Heart right ventricle (tissue), 16 donors: ENCODE measurements around the gene KCMF1. TPM values are rescaled to one million over a fixed set of nuclear protein-coding genes. Genes with fewer than 3 reads are reported as not detected.

ENCODE experiments used
- ATAC-seq, 8 donors: fragments of 200-7000 bp; cut with Tn5 transposase; one replicate each; pipeline ENCODE4 v1.9.1; 2020; ENCODE audit warnings: mild to moderate bottlenecking in 8 of 8, moderate library complexity in 8 of 8, moderate number of reproducible peaks in 1 of 8
- DNase-seq, 2 donors: peaks; one replicate each; pipeline ENCODE4 v3.0.0-alpha.2; 2020
- H3K27ac ChIP-seq, 10 donors: fragments of 200-600 bp; sonication (generic) in 2 of 10; one replicate each; pipeline versions ENCODE4 v1.5.0 to v1.8.0; 2020 to 2022; ENCODE audit warnings: mild to moderate bottlenecking in 3 of 10
- H3K27me3 ChIP-seq, 7 donors: fragments of 200-600 bp; one replicate each; pipeline ENCODE4 v1.8.0; 2021 to 2022; ENCODE audit warnings: mild to moderate bottlenecking in 2 of 7
- H3K36me3 ChIP-seq, 9 donors: fragments of 200-600 bp; sonication (generic) in 1 of 9; one replicate each; pipeline versions ENCODE4 v1.5.0 to v1.8.0; 2020 to 2022; ENCODE audit warnings: mild to moderate bottlenecking in 2 of 9
- H3K4me1 ChIP-seq, 9 donors: fragments of 200-600 bp; sonication (generic) in 1 of 9; one replicate each; pipeline versions ENCODE4 v1.5.0 to v1.8.0; 2020 to 2022; ENCODE audit warnings: mild to moderate bottlenecking in 4 of 9
- H3K4me3 ChIP-seq, 10 donors: fragments of 200-600 bp; sonication (generic) in 2 of 10; one replicate each; pipeline versions ENCODE4 v1.5.0 to v1.8.0; 2020 to 2022; ENCODE audit warnings: mild to moderate bottlenecking in 7 of 10, moderate library complexity in 2 of 10
- H3K9me3 ChIP-seq, 11 donors: fragments of 200-600 bp in 10 of 11; sonication (generic) in 2 of 11; one replicate each; pipeline versions ENCODE4 v1.5.0 to v1.8.0; 2013 to 2022; ENCODE audit warnings: mild to moderate bottlenecking in 2 of 11, control low read depth in 1 of 11, moderate library complexity in 1 of 11
- CTCF ChIP-seq, 9 donors: fragments of 200-600 bp; sonication (generic) in 2 of 9; IDR thresholded peaks; one replicate each; pipeline versions ENCODE4 v1.5.0 to v1.8.0; 2021 to 2022; ENCODE audit warnings: antibody characterized with exemption in 9 of 9, mild to moderate bottlenecking in 5 of 9, moderate library complexity in 1 of 9
- WGBS, 2 donors: extraction: QIAGEN DNeasy Blood & Tissue Kit; methylation state at CpG; one replicate each; pipeline ENCODE4 v1.1.7; 2013; ENCODE audit warnings: inconsistent platforms in 1 of 2; 5-methylcytosine and 5-hydroxymethylcytosine counted together
- intact Hi-C, 10 donors: fragments of 100-400 bp; cut with DNase I; formaldehyde crosslinking; loops; one replicate each; pipeline versions ENCODE4 v1.11.1 to v1.14.2; 2022
- polyA plus RNA-seq, 2 donors: library from polyadenylated mRNA; stranded (reverse); fragments of 200-250 nt; gene quantifications; one replicate each; pipeline ENCODE4 v1.2.3, GENCODE V29; 2013
- total RNA-seq, 10 donors: library from RNA; stranded (reverse); fragmentation: NEBNext Ultra II Directional in 3 of 10; extraction: Animal tissue kit (Norgen Biotek cat#: 25700) in 3 of 10; gene quantifications; one replicate each; pipeline versions ENCODE4 v1.2.1 to v1.2.4, GENCODE V29; 2021 to 2023
- donor health status: Arrhythmogenic right ventricular cardiomyopathy.
- donor health status: ischemic (EF 13 %, LVEDD 7.1; RV severe dilation, severe dysfunction).
- donor health status: healthy with polysubstance abuse.
- donor health status: DM: no; HTN: yes; CAD: no.
- donor health status: DM: no; HTN: no; CAD: no.
- donor health status: ischemic (EF 25% LVEDD 6.9; RV normal size, moderate dysfunction).
- donor health status: ischemic (EF 25% LVEDD 5.7; RV mildly dilated, moderate dysfunction).
- donor health status: healthy.
- donor health status: DM: yes; HTN: yes; CAD: no.
- donor health status: Ischemic cardiomyopathy.
- donor health status: ischemic (EF 35%, LVEDD 5.7; RV mildly dilated, moderate dysfunction).
- donor health status: nonischemic (EF 11% LVEDD 7.7; RV severe dilation, severe dysfunction).
- donor health status: DM: yes; HTN: yes; CAD: no.
- donor health status: PGD.
- donor health status: ischemic (EF 29% LVEDD 5.4; RV normal size, mild dysfunction).
- donor health status: nonischemic (EF 23%, LVEDD 6.1; RV moderate dilation, normal function).

The KCMF1 gene
- total and polyA plus RNA-seq, 12 donors, result 6.9 to 89.5 (median 79.8) TPM

- ATAC-seq (no peak), DNase-seq (no peak)
- 93 to 97% methylated on average over 2 of the region's 2 CpGs for WGBS, 2 donors
- Histone ChIP-seq H3K4me1 (peaks cover 15 to 97% (median 68%) of the 10 kb centered on the region in 9 donors), H3K36me3 (no peaks in the 10 kb centered on the region), H3K27me3 (no peaks in the 10 kb centered on the region), H3K4me3 (no peak overlapping the region), H3K9me3 (no peaks in the 10 kb centered on the region), H3K27ac (no peak overlapping the region)
- intact Hi-C loops, result no loop called here
- TF ChIP-seq CTCF (IDR thresholded peaks at IDR 0.05), result no peak
Observed at GRCh38 chr2:84989422-84989821, 18.5 kb downstream of the KCMF1 start.

GRCh38 chr2:84989927-84990326, 19.0 kb downstream of the KCMF1 start:
- WGBS, 2 donors, result 55 to 59% methylated on average over 1 of the region's 1 CpG
- Histone ChIP-seq H3K27me3 (no peaks in the 10 kb centered on the region), H3K4me3 (no peak overlapping the region), H3K4me1 (peaks cover 14 to 97% (median 71%) of the 10 kb centered on the region in 9 donors), H3K27ac (peak overlapping the region in 1 of 10 donors; percentile 43), H3K9me3 (no peaks in the 10 kb centered on the region), H3K36me3 (no peaks in the 10 kb centered on the region)
- TF ChIP-seq CTCF (IDR thresholded peaks at IDR 0.05), result no peak
- ATAC-seq (no peak), DNase-seq (no peak)
- intact Hi-C loops, result no loop called here

GRCh38 chr2:84991404-84992160, 20.6 kb downstream of the KCMF1 start:
- Histone ChIP-seq H3K9me3 (no peaks in the 10 kb centered on the region), H3K4me3 (no peak overlapping the region), H3K27me3 (no peaks in the 10 kb centered on the region), H3K27ac (peak overlapping the region in 2 of 10 donors; percentile 22 to 43), H3K36me3 (no peaks in the 10 kb centered on the region), H3K4me1 (peaks cover 11 to 96% (median 73%) of the 10 kb centered on the region in 9 donors)
- WGBS, 2 donors, result 36 to 44% methylated on average over 2 of the region's 2 CpGs
- DNase-seq (no peak), ATAC-seq (peak in 7 of 8 donors; percentile 23 to 66 (median 36))
- no peak for TF ChIP-seq CTCF (IDR thresholded peaks at IDR 0.05)
- intact Hi-C loops, result no loop called here

- ATAC-seq (no peak), DNase-seq (no peak)
- H3K27ac ChIP-seq, result no peak overlapping the region
- intact Hi-C loops, result no loop called here
- no peaks in the 10 kb centered on the region for H3K27me3 ChIP-seq
- H3K36me3 ChIP-seq, result no peaks in the 10 kb centered on the region
- TF ChIP-seq CTCF (IDR thresholded peaks at IDR 0.05), result no peak
- H3K4me3 ChIP-seq, result no peak overlapping the region
- no peaks in the 10 kb centered on the region for H3K9me3 ChIP-seq
- peaks cover 12 to 83% (median 61%) of the 10 kb centered on the region in 9 donors for H3K4me1 ChIP-seq
- 73 to 79% methylated on average over 2 of the region's 2 CpGs for WGBS, 2 donors
Observed at GRCh38 chr2:84995826-84996225, 24.9 kb downstream of the KCMF1 start.
